Small intestine (tissue), 7 donors: ENCODE data around the gene ABI2. TPM values are rescaled to one million over a fixed set of nuclear protein-coding genes. Genes with fewer than 3 reads are reported as not detected.
"Not testable (repeated sequence)": the region's sequence is repeated elsewhere in the genome, so short reads cannot be mapped to it uniquely, and the experiment has no call there.

Experiments
- DNase-seq, 2 donors: peaks; one replicate each; pipeline versions ENCODE4 v3.0.0 to v3.0.0-alpha.2; 2013
- FAIRE-seq: peaks from 2 replicates; lab custom pipeline; 2012; peaks lifted over from hg19 to GRCh38; lab: Jason Lieb, UNC
- H3K27ac ChIP-seq, 3 donors: one replicate each; pipeline ENCODE4 v1.5.1; 2013; ENCODE audit warnings: low read length in 2 of 3, mild to moderate bottlenecking in 2 of 3, control low read depth in 1 of 3, inconsistent platforms in 1 of 3, low read depth in 1 of 3, moderate library complexity in 1 of 3
- H3K27me3 ChIP-seq, 3 donors: one replicate each; pipeline ENCODE4 v1.6.1; 2013; ENCODE audit warnings: low read length in 3 of 3, inconsistent platforms in 1 of 3; ENCODE audit not compliant: control insufficient read depth in 3 of 3, insufficient read depth in 3 of 3
- H3K36me3 ChIP-seq, 3 donors: one replicate each; pipeline ENCODE4 v1.6.1; 2013; ENCODE audit warnings: low read length in 3 of 3, inconsistent platforms in 1 of 3, low read depth in 1 of 3, mild to moderate bottlenecking in 1 of 3, moderate library complexity in 1 of 3; ENCODE audit not compliant: control insufficient read depth in 3 of 3, insufficient read depth in 2 of 3
- H3K4me1 ChIP-seq, 3 donors: one replicate each; pipeline ENCODE4 v1.6.1; 2013; ENCODE audit warnings: low read length in 2 of 3, inconsistent platforms in 1 of 3, low read depth in 1 of 3, mild to moderate bottlenecking in 1 of 3, moderate library complexity in 1 of 3; ENCODE audit not compliant: control insufficient read depth in 3 of 3, insufficient read depth in 2 of 3
- H3K4me3 ChIP-seq, 3 donors: one replicate each; pipeline ENCODE4 v1.5.1; 2013; ENCODE audit warnings: low read length in 3 of 3, control low read depth in 1 of 3, inconsistent platforms in 1 of 3, low read depth in 1 of 3, mild to moderate bottlenecking in 1 of 3, moderate library complexity in 1 of 3
- H3K9me3 ChIP-seq, 2 donors: one replicate each; pipeline ENCODE4 v1.6.1; 2013; ENCODE audit warnings: low read depth in 1 of 2, low read length in 1 of 2; ENCODE audit not compliant: control insufficient read depth in 2 of 2, insufficient read depth in 1 of 2
- whole genome bisulfite sequencing, 3 donors: extraction: QIAGEN DNeasy Blood & Tissue Kit; methylation state at CpG; one replicate each; pipeline ENCODE4 v1.1.7; 2013; 5-methylcytosine and 5-hydroxymethylcytosine counted together
- polyA plus RNA-seq, 4 donors: library from polyadenylated mRNA; stranded (reverse) in 3 of 4; unstranded in 1 of 4; fragments of 200-250 nt in 3 of 4; fragments of 120-200 nt in 1 of 4; gene quantifications; one replicate each; pipeline versions ENCODE4 v1.2.1 to v1.2.3, GENCODE V29; 2013
- donor health status: healthy with polysubstance abuse.
- donor health status: control.
- donor health status: control.
- donor health status: Bipolar disorder and iron deficiency.
- donor health status: healthy.

Gene ABI2
- polyA plus RNA-seq, 4 donors = 0.67 to 21.1 (median 11.8) TPM

DNA sequence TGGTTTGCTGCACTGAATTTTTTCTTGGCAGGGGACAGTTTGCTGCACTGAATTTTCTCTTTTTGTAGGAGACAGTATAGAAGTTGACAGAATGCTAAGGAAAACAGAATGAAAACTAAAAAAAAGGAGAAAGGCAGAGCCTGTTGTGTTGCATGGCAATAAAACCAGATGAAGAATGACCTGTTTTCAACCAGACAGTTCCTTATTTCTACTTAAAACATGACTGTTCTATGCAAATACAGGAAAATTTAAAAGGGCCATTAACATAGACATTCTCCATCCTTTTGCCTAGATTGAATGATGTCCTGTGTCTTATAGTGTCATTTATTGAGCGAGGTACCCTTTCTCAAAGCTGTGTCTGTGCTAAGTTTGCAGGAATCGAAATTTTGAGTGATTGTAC, 33.3 kb downstream of the ABI2 start:
- no peak for FAIRE-seq
- 63 to 88% (median 88%) methylated on average over 2 of the region's 2 CpGs for WGBS, 3 donors

DNA sequence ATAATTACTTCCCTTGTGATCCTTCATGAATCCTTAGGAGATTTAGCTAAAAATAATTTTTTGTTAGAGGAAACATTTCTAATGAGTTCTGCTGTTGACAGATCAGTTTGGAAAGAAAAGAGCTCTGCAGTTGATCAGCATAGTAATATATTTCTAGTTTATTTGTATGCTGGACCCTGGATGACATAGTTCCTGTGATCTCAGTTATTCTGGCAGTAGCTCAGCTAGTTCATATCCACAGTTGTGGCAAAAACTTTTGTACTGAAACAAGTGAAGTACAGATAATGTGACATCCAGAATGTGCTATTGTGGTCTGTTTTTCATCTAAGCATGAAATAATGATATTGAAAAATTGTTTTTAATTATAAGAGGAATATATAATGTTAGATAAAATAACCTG, 33.7 kb downstream of the ABI2 start:
- no peak for DNase-seq
- peaks cover 0 to 2% (median 0%) of the 10 kb centered on the region in 3 donors for H3K36me3 ChIP-seq
- peaks cover 0 to 4% of the 10 kb centered on the region in 2 donors for H3K9me3 ChIP-seq
- no peak for FAIRE-seq
- H3K27ac ChIP-seq = no peak overlapping the region
- no peak overlapping the region for H3K4me3 ChIP-seq
- no peaks in the 10 kb centered on the region for H3K4me1 ChIP-seq
- H3K27me3 ChIP-seq = no peaks in the 10 kb centered on the region

More for the DNA sequence above, 33.3 kb downstream of the ABI2 start:
- Histone ChIP-seq H3K4me3 (no peak overlapping the region), H3K9me3 (peaks cover 0 to 4% of the 10 kb centered on the region in 2 donors), H3K27me3 (no peaks in the 10 kb centered on the region), H3K27ac (no peak overlapping the region), H3K4me1 (no peaks in the 10 kb centered on the region), H3K36me3 (peaks cover 0 to 2% (median 0%) of the 10 kb centered on the region in 3 donors)
- no peak for DNase-seq

DNA sequence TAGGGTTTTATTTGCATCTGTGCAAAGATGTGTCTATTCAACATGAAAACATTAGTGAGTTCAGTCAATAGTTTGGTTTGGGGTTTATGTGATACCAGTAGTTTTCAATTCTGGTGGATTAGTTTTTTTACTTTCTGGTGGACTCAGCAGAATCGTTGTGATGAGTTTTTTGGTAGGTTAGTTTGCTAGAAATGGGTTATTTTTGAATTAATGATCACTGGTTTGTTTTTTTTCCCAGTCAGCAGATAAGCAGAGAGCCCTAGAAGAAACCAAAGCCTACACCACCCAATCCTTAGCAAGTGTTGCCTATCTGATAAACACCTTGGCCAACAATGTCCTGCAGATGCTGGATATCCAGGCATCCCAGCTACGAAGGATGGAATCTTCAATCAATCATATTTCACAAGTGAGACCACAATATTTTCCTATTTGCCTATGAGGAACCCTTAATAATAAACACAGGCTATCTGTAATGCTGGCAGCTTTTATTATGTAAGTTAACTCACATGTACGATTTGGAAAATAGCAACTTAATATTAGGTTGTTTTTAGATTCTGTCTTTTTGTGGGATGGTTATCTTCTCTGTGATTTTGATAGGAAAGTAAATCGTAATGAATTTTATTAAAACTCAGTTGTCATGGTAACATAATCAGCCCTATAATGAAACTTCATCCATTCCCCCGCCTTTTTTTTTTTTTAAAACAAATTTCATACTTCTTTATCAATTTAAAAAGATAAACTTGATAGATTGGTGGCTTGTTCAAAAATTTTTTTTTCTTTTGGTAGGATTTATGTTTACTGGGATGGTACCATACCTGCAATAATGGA, 38.7 kb downstream of the ABI2 start:
- H3K9me3 ChIP-seq = no peaks in the 10 kb centered on the region
- H3K36me3 ChIP-seq = peaks cover 0 to 6% (median 2%) of the 10 kb centered on the region in 3 donors
- H3K4me1 ChIP-seq = no peaks in the 10 kb centered on the region
- H3K4me3 ChIP-seq = no peak overlapping the region
- no peak for DNase-seq
- WGBS, 3 donors = 90 to 94% (median 91%) methylated on average over 5 of the region's 5 CpGs
- no peak for FAIRE-seq
- no peaks in the 10 kb centered on the region for H3K27me3 ChIP-seq
- no peak overlapping the region for H3K27ac ChIP-seq

DNA sequence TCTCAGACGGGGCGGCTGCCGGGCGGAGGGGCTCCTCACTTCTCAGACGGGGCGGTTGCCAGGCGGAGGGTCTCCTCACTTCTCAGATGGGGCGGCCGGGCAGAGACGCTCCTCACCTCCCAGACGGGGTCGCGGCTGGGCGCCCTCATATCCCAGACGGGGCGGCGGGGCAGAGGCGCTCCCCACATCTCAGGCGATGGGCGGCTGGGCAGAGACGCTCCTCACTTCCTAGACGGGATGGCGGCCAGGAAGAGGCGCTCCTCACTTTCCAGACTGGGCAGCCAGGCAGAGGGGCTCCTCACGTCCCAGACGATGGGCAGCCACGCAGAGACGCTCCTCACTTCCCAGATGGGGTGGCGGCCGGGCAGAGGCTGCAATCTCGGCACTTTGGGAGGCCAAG, 44.5 kb downstream of the ABI2 start:
- H3K27ac ChIP-seq, DNase-seq, H3K9me3 ChIP-seq, H3K4me1 ChIP-seq, FAIRE-seq, H3K27me3 ChIP-seq, H3K4me3 ChIP-seq: not testable (repeated sequence)
- H3K36me3 ChIP-seq = peaks cover 0 to 14% (median 0%) of the 10 kb centered on the region in 3 donors
- 94 to 98% (median 95%) methylated on average over 10 to 28 of the region's 31 CpGs for WGBS, 3 donors

DNA sequence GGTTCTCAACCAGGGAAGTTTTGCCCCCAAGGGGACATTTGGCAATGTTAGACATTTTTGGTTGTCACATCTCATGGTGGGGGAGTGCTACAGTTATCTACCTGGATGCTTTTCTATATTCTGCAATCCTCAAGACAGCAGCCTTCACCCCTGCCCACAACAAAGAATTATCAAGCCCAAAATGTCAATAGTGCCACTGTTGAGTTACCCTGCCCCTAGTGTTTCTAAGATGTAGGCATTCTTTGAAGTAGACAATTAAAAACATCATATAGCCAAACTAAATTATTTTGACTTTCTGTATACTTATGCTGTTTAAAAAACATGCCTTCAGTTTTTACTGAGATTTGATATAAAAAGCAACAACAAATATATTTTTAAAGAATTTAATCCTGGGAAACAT, 48.0 kb downstream of the ABI2 start:
- Histone ChIP-seq H3K36me3 (peaks cover 0 to 11% (median 0%) of the 10 kb centered on the region in 3 donors), H3K27ac (no peak overlapping the region)
- no peak for FAIRE-seq

DNA sequence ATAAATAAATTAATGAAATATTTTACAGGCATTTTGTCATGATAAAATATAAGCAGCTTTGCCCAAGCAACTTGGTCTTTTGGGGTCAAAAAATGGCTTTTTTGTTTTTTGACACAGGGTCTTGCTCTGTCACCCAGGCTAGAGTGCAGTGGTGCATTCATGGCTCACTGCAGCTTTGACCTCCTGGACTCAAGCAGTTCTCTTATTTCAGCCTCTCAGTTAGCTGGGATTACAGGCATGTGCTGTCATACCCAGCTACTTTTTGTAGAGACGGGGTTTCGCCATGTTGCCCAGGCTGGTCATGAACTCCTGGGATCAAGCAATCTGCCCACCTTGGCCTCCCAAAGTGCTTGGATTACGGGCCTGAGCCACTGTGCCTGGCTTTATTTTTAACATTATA, 51.0 kb downstream of the ABI2 start:
- Histone ChIP-seq H3K36me3 (peaks cover 0 to 9% (median 0%) of the 10 kb centered on the region in 3 donors), H3K27ac (no peak overlapping the region), H3K9me3 (no peaks in the 10 kb centered on the region), H3K27me3 (no peaks in the 10 kb centered on the region), H3K4me3 (no peak overlapping the region), H3K4me1 (no peaks in the 10 kb centered on the region)
- no peak for FAIRE-seq
- no peak for DNase-seq
- WGBS, 3 donors = 97 to 100% (median 98%) methylated on average over 3 of the region's 3 CpGs

More for the DNA sequence above, 48.0 kb downstream of the ABI2 start:
- Histone ChIP-seq H3K4me1 (no peaks in the 10 kb centered on the region), H3K27me3 (no peaks in the 10 kb centered on the region), H3K4me3 (no peak overlapping the region), H3K9me3 (no peaks in the 10 kb centered on the region)
- no peak for DNase-seq

DNA sequence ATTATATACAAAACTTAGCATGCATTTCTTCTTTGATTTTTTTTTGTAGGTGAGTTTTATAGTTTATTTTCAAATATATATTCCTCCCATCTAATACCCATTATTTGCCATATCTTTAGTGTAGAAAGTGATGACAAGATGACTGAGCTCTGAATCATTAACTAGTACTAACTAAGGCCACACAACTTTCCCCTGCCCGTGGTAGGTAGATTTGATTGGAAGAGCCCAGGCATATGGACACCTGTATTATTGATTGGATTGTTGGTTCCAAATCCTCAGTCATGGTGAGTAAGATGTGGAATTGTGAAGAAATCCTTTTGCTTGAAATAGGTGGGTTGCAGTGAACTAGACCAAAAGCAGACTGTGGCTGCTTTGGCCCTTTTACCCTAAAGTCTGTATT, 54.8 kb downstream of the ABI2 start:
- FAIRE-seq (no peak), DNase-seq (no peak)
- H3K27me3 ChIP-seq = no peaks in the 10 kb centered on the region
- H3K4me3 ChIP-seq = no peak overlapping the region
- WGBS, 3 donors = 87 to 93% (median 90%) methylated on average over 1 of the region's 1 CpG
- no peak overlapping the region for H3K27ac ChIP-seq
- H3K36me3 ChIP-seq = peaks cover 0 to 6% (median 0%) of the 10 kb centered on the region in 3 donors
- no peaks in the 10 kb centered on the region for H3K9me3 ChIP-seq
- no peaks in the 10 kb centered on the region for H3K4me1 ChIP-seq

DNA sequence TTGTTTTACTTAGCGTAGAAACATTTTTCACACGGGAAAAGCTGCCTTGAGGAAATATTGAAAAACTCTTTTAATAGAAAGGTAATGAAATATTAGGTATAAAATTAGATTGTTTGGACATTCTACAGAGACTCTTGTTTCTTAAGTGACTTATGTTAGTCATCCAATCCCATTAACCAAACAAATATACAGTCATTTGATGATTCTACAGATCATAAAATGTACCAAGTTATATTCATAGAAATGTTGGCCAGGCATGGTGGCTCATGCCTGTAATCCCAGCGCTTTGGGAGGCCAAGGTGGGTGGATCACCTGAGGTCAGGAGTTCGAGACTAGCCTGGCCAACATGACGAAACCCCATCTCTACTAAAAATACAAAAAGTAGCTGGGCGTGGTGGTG, 60.0 kb downstream of the ABI2 start:
- H3K4me3 ChIP-seq, DNase-seq, FAIRE-seq, H3K9me3 ChIP-seq, H3K27me3 ChIP-seq, H3K27ac ChIP-seq, H3K4me1 ChIP-seq: not testable (repeated sequence)
- H3K36me3 ChIP-seq = peaks cover 0 to 11% (median 0%) of the 10 kb centered on the region in 3 donors
- WGBS, 3 donors = 88 to 92% (median 92%) methylated on average over 6 of the region's 6 CpGs
